PC-9 (cell line): ENCODE results near the gene CARS2.
"Not testable (repeated sequence)": the region's sequence is repeated elsewhere in the genome, so short reads cannot be mapped to it uniquely, and the experiment has no call there.

Experiments used
- CTCF ChIP-seq: fragments of 200-600 bp; sonication (generic); conservative IDR thresholded peaks from 2 replicates; pipeline ENCODE4 v1.6.1; 2017; ENCODE audit warnings: mixed run types, antibody characterized with exemption, mild to moderate bottlenecking, moderate library complexity
- EZH2 ChIP-seq: fragments of 200-600 bp; sonication (generic); IDR thresholded peaks from 2 replicates; pipeline ENCODE4 v1.8.0; 2017; ENCODE audit warnings: antibody characterized with exemption, low read depth

GRCh38 chr13:110726153-110726552 lies 20.2 kb upstream of the CARS2 start:
- not testable (repeated sequence) for TF ChIP-seq EZH2, CTCF
